Adrenal gland (tissue), 12 donors: Measurements from ENCODE around the gene HMBS. TPM values are rescaled to one million over a fixed set of nuclear protein-coding genes. Genes with fewer than 3 reads are reported as not detected.

Experiments used
- DNase-seq, 7 donors: peaks; one replicate each; pipeline ENCODE4 v3.0.0-alpha.2; 2019 to 2020
- H3K27ac ChIP-seq, 5 donors: fragments of 200-600 bp; sonication (generic) in 4 of 5; 1 replicate in 3 of 5; 2 replicates in 2 of 5; pipeline versions ENCODE4 v1.5.1 to v1.8.0; 2016 to 2020; ENCODE audit warnings: mild to moderate bottlenecking in 1 of 5
- H3K27me3 ChIP-seq: fragments of 200-600 bp; 2 replicates; pipeline ENCODE4 v1.8.0; 2021
- H3K36me3 ChIP-seq, 2 donors: fragments of 200-600 bp; replicated peaks in 1 of 2; 1 replicate in 1 of 2; 2 replicates in 1 of 2; pipeline versions ENCODE4 v1.5.1 to v1.8.0; 2018 to 2022
- H3K4me1 ChIP-seq, 2 donors: fragments of 200-600 bp; replicated peaks in 1 of 2; 1 replicate in 1 of 2; 2 replicates in 1 of 2; pipeline versions ENCODE4 v1.5.1 to v1.8.0; 2018 to 2021
- H3K4me3 ChIP-seq, 4 donors: fragments of 200-600 bp; sonication (generic) in 3 of 4; one replicate each; pipeline ENCODE4 v1.5.1; 2016 to 2018
- H3K9me3 ChIP-seq, 3 donors: fragments of 200-600 bp; sonication (generic) in 1 of 3; replicated peaks in 1 of 3; 1 replicate in 2 of 3; 2 replicates in 1 of 3; pipeline versions ENCODE4 v1.5.1 to v1.8.0; 2016 to 2021
- POLR2A ChIP-seq, 2 donors: fragments of 450-650 bp; IDR thresholded peaks; one replicate each; pipeline ENCODE4 v1.6.1; 2017; ENCODE audit warnings: antibody characterized with exemption in 2 of 2, mild to moderate bottlenecking in 2 of 2, moderate library complexity in 1 of 2
- WGBS, 4 donors: extraction: QIAGEN DNeasy Blood & Tissue Kit in 2 of 4; methylation state at CpG; one replicate each; pipeline versions ENCODE4 v1.1.5 to v1.1.7; 2013 to 2017; 5-methylcytosine and 5-hydroxymethylcytosine counted together
- intact Hi-C, 2 donors: fragments of 100-400 bp; cut with DNase I; formaldehyde crosslinking; loops; one replicate each; pipeline versions ENCODE4 v1.14.1 to v1.15.0; 2022 to 2023
- polyA plus RNA-seq, 3 donors: library from polyadenylated mRNA; stranded (reverse); fragments of 200-250 nt in 2 of 3; fragments of 350-450 nt in 1 of 3; fragmentation: Illumina TruSeq in 1 of 3; extraction: RNeasy Lipid Tissue Mini Kit (QIAGEN cat#74804) in 1 of 3; gene quantifications; one replicate each; pipeline ENCODE4 v1.2.3, GENCODE V29; 2013 to 2014
- total RNA-seq, 9 donors: library from RNA; depleted of rRNA in 4 of 9; stranded (reverse); fragments of >200 nt in 4 of 9; fragments of 120-200 nt in 1 of 9; fragmentation: NEBNext Ultra II Directional in 1 of 9; extraction: Animal tissue kit (Norgen Biotek cat#: 25700) in 1 of 9; gene quantifications; one replicate each; pipeline versions ENCODE4 v1.1.0 to v1.2.4, GENCODE V29; 2013 to 2023
- TF ChIP-seq, protein P1 (sequence below), 6 experiments: fragments of 450-650 bp in 4 of 6; fragments of 200-600 bp in 2 of 6; sonication (generic) in 1 of 6; IDR thresholded peaks; 1 replicate in 5 of 6; 2 replicates in 1 of 6; pipeline versions ENCODE4 v1.5.1 to v1.8.0; 2016 to 2021; ENCODE audit warnings: antibody characterized with exemption in 6 of 6, mild to moderate bottlenecking in 2 of 6, moderate library complexity in 1 of 6
- donor health status: healthy with polysubstance abuse.
- donor health status: Bipolar disorder and iron deficiency.
- donor health status: DM: yes; HTN: yes; CAD: no.
- donor health status: DM: no; HTN: no; CAD: no.
- donor health status: DM: no; HTN: no; CAD: no.
- donor health status: DM: yes; HTN: yes; CAD: no.

The HMBS gene
- total and polyA plus RNA-seq, 12 donors, result 10.9 to 37.2 (median 29.5) TPM

DNA sequence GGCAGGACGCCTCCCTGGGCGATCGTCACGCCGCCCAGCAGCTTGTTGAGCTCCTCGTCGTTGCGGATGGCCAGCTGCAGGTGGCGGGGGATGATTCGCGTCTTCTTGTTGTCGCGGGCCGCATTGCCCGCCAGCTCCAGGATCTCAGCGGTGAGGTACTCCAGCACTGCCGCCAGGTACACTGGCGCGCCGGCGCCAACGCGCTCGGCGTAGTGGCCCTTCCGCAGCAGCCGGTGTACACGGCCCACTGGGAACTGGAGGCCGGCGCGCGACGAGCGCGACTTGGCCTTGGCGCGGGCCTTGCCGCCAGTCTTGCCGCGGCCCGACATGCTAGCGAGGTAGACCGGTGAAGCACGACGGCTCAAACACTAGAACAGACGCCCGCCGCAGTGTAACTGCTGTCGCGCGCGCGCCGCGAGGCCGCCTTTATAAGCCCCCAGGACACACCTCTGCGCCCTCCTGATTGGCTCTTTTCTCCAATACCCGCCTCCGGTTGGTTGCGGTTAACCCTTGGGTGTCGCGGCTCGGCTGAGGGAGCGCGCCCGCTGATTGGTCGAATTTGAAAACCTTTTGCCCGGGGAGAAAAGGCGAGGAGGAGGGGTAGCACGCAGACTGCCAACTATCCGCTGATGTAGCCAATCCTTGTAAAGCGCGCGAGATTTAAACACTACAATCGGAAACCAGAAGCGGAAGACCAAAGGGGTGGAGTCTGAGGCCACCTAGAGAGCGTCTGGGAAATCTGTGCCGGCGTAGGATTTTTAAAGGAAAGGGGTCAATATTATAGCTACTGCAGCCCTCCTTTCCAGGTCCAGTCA is 10.6 kb downstream of the HMBS start:
- TF ChIP-seq POLR2A (IDR thresholded peaks at IDR 0.05), result peak; percentile 97 to 99
- TF ChIP-seq, protein P1, sequence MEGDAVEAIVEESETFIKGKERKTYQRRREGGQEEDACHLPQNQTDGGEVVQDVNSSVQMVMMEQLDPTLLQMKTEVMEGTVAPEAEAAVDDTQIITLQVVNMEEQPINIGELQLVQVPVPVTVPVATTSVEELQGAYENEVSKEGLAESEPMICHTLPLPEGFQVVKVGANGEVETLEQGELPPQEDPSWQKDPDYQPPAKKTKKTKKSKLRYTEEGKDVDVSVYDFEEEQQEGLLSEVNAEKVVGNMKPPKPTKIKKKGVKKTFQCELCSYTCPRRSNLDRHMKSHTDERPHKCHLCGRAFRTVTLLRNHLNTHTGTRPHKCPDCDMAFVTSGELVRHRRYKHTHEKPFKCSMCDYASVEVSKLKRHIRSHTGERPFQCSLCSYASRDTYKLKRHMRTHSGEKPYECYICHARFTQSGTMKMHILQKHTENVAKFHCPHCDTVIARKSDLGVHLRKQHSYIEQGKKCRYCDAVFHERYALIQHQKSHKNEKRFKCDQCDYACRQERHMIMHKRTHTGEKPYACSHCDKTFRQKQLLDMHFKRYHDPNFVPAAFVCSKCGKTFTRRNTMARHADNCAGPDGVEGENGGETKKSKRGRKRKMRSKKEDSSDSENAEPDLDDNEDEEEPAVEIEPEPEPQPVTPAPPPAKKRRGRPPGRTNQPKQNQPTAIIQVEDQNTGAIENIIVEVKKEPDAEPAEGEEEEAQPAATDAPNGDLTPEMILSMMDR (IDR thresholded peaks at IDR 0.05), result peak in 2 of 6 experiments; percentile 5 to 46
- Histone ChIP-seq H3K4me3 (peak overlapping the region; percentile 5 to 97 (median 50)), H3K9me3 (no peaks in the 10 kb centered on the region), H3K27me3 (no peaks in the 10 kb centered on the region), H3K36me3 (peaks cover 0 to 27% of the 10 kb centered on the region in 2 donors), H3K27ac (peak overlapping the region; percentile 6 to 96 (median 94)), H3K4me1 (peaks cover 11 to 24% of the 10 kb centered on the region in 2 donors)
- WGBS, 4 donors, result 0 to 1% (median 0%) methylated on average over 19 to 79 of the region's 79 CpGs
- DNase-seq, result peak; percentile 99 to 100 (median 100)
- intact Hi-C loops, result no loop called here

DNA sequence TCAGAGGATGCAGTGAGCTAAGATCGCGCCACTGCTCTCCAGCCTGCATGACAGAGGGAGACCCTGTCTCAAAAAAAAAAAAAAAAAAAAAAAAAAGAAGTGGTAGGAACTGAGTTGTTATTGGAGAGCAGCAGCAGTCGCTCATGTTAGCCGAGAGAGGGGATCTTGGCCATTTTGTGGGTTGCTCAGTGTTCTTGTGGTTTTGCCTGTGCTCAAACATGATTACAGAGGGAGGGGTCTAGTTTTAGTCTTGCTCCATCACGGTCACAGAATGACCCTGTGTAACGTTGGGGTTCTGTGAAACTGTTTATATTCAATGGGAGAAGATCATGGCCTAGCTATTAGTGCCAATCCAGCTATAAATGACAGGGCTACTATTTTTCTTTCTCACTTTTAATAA is 15.0 kb downstream of the HMBS start:
- Histone ChIP-seq H3K36me3 (peaks cover 0 to 19% of the 10 kb centered on the region in 2 donors), H3K4me1 (peaks cover 22 to 30% of the 10 kb centered on the region in 2 donors), H3K27ac (no peak overlapping the region), H3K4me3 (no peak overlapping the region), H3K27me3 (no peaks in the 10 kb centered on the region), H3K9me3 (no peaks in the 10 kb centered on the region)
- 68 to 81% (median 76%) methylated on average over 6 of the region's 6 CpGs for WGBS, 4 donors
- no peak for DNase-seq
- TF ChIP-seq, protein P1 (IDR thresholded peaks at IDR 0.05), result no peak
- no peak for TF ChIP-seq POLR2A (IDR thresholded peaks at IDR 0.05)
- intact Hi-C loops, result no loop called here

DNA sequence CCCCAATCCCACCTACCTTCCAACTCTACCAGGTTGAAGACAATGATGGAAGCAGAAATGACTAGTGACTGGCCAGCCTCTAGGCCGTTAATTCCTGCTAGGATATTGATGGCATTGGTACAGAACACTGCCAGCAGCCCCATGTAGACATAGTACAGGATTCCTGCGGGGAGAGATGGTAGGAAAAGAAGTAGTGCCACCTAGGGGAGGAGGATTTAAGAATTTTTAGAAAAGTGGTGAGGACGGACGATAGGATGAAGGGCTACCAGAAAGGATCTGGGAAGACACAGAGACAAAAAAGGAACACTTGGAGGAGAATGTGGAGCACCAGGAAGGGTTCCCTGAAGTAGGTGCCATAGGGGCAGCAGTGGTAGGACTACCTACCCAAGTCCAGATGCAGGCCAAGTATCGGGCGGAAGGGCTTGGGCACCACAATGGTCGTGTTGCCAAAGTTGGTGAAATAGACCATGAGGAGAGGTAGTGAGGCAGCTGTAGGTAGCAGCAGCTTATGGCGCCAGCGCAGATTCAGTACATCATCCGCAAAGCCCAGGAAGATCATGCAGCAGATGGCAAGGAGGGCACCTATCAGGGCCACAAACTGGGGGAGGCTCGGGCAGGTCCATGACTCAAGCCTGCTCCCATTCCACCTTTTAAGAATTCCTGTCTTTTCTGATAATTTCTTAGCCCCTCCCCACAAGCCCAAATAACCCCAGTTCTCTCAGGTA is 15.7 kb downstream of the HMBS start:
- no peak overlapping the region for H3K27ac ChIP-seq
- intact Hi-C loops, result no loop called here
- WGBS, 4 donors, result 46 to 56% (median 50%) methylated on average over 11 of the region's 11 CpGs
- peaks cover 0 to 19% of the 10 kb centered on the region in 2 donors for H3K36me3 ChIP-seq
- H3K9me3 ChIP-seq, result no peaks in the 10 kb centered on the region
- peaks cover 22 to 30% of the 10 kb centered on the region in 2 donors for H3K4me1 ChIP-seq
- DNase-seq, result peak in 1 of 7 donors; percentile 26
- H3K4me3 ChIP-seq, result peak overlapping the region in 1 of 4 donors; percentile 76
- no peaks in the 10 kb centered on the region for H3K27me3 ChIP-seq
- no peak for TF ChIP-seq POLR2A (IDR thresholded peaks at IDR 0.05)
- TF ChIP-seq, protein P1 (IDR thresholded peaks at IDR 0.05), result peak in 3 of 6 experiments; percentile 15 to 35 (median 17)
